ENCODE results near the gene PARM1.

DNA sequence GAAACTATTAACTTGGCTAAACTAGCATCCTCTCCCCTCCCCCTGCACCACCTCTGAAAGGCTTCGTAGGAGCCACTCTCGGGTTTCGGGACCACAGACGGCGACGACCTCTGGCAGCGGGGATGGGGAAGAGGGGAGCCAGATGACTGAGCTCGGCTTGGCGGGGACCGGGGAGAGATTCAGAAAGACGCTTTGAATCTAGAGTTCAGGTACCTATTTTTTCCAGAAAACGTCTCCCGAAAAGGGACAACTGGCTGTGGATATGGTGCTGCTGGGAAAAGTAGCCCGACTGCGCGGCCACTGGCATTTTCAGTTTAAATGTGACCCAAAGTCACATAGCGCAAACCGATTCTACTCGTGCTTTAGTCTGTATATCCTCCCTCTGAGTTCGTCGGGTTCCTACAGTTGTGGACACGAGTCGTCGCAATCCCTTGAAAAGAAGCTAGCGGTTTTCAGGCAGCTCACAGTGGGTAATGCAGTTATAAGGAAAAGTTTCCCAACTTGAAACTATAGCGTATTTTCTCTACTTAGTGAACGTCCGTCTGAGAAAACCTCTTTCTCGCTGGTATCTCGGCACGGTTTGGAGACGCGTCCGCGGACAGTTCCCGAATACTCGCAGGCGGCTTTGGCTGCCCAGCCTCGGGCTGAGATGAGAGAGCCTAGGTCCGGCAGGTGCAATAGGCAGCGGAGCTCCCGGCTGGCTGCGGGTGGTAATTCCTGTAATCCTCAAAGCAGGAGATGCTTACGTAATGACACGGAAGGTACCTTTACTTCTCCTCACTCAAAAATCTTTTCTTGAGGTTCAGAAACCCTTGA lies 1.3 kb downstream of the PARM1 start:
- TF ChIP-seq, protein P1, sequence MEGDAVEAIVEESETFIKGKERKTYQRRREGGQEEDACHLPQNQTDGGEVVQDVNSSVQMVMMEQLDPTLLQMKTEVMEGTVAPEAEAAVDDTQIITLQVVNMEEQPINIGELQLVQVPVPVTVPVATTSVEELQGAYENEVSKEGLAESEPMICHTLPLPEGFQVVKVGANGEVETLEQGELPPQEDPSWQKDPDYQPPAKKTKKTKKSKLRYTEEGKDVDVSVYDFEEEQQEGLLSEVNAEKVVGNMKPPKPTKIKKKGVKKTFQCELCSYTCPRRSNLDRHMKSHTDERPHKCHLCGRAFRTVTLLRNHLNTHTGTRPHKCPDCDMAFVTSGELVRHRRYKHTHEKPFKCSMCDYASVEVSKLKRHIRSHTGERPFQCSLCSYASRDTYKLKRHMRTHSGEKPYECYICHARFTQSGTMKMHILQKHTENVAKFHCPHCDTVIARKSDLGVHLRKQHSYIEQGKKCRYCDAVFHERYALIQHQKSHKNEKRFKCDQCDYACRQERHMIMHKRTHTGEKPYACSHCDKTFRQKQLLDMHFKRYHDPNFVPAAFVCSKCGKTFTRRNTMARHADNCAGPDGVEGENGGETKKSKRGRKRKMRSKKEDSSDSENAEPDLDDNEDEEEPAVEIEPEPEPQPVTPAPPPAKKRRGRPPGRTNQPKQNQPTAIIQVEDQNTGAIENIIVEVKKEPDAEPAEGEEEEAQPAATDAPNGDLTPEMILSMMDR (IDR thresholded peaks at IDR 0.05; ENCODE audit: low read length), result no peak
- TF ChIP-seq EZH2 (optimal IDR thresholded peaks at IDR 0.05; ENCODE audit: low read depth, low read length), result no peak
- no peak for TF ChIP-seq EZH2phosphoT487 (IDR thresholded peaks at IDR 0.05; ENCODE audit: low read length)

Data from MM.1S (cell line).